ENCODE data around the gene CPNE2. TPM values are rescaled to one million over a fixed set of nuclear protein-coding genes. Genes with fewer than 3 reads are reported as not detected.

The CPNE2 gene
- total and polyA plus RNA-seq, 3 donors from 2014 or later, result 18.3 to 51.8 (median 25.2) TPM

GRCh38 chr16:57196286-57196685 lies 103.9 kb downstream of the CPNE2 start:
- WGBS, 2 donors, result 43 to 60% methylated on average over 4 of the region's 4 CpGs
- H3K9me3 ChIP-seq, result no peaks in the 10 kb centered on the region
- H3K27me3 ChIP-seq, result no peaks in the 10 kb centered on the region
- TF ChIP-seq POLR2A (IDR thresholded peaks at IDR 0.05), result no peak
- no peak for TF ChIP-seq CTCF (IDR thresholded peaks at IDR 0.05)
- no peak for DNase-seq
- H3K4me3 ChIP-seq, result no peak overlapping the region
- intact Hi-C loops (cut with DNase I; ENCODE audit: low total_unique reads), result no loop called here
- no peak overlapping the region for H3K27ac ChIP-seq
- peaks cover 6% of the 10 kb centered on the region for H3K4me1 ChIP-seq
- no peaks in the 10 kb centered on the region for H3K36me3 ChIP-seq (ENCODE audit: low read depth, missing control alignments)

GRCh38 chr16:57196753-57197152 lies 104.4 kb downstream of the CPNE2 start:
- WGBS, 2 donors, result 57 to 65% methylated on average over 3 of the region's 3 CpGs
- DNase-seq, result no peak
- H3K27ac ChIP-seq, result no peak overlapping the region
- H3K9me3 ChIP-seq, result no peaks in the 10 kb centered on the region
- no peak overlapping the region for H3K4me3 ChIP-seq
- H3K27me3 ChIP-seq, result no peaks in the 10 kb centered on the region
- intact Hi-C loops (cut with DNase I; ENCODE audit: low total_unique reads), result no loop called here
- no peak for TF ChIP-seq POLR2A (IDR thresholded peaks at IDR 0.05)
- TF ChIP-seq CTCF (IDR thresholded peaks at IDR 0.05), result no peak
- H3K4me1 ChIP-seq, result peaks cover 6% of the 10 kb centered on the region
- no peaks in the 10 kb centered on the region for H3K36me3 ChIP-seq (ENCODE audit: low read depth, missing control alignments)

Other genes starting within 250 kb of the CPNE2 start
- gene SLC12A3, start 227.4 kb upstream of the CPNE2 start, total RNA-seq, result 1 to 10 TPM in 1 of 2 donors, under 1 TPM in 1; 0.16 to 1.1 TPM
- 0.16 TPM for gene SLC12A3, start 227.4 kb upstream of the CPNE2 start, polyA plus RNA-seq (ENCODE audit: insufficient read depth, low read depth, low replicate concordance)
- gene HERPUD1, start 160.4 kb upstream of the CPNE2 start, total RNA-seq, result 10 to 100 TPM; 68.0 to 90.8 TPM
- gene HERPUD1, start 160.4 kb upstream of the CPNE2 start, polyA plus RNA-seq (ENCODE audit: insufficient read depth, low read depth, low replicate concordance), result 88.9 TPM
- gene CETP, start 130.6 kb upstream of the CPNE2 start, total RNA-seq, result under 1 TPM; 0.24 to 0.50 TPM
- 0.69 TPM for gene CETP, start 130.6 kb upstream of the CPNE2 start, polyA plus RNA-seq (ENCODE audit: insufficient read depth, low read depth, low replicate concordance)
- 10 to 100 TPM; 12.0 to 14.9 TPM for gene NLRC5, start 103.0 kb upstream of the CPNE2 start, total RNA-seq
- 10.3 TPM for gene NLRC5, start 103.0 kb upstream of the CPNE2 start, polyA plus RNA-seq (ENCODE audit: insufficient read depth, low read depth, low replicate concordance)
- gene PSME3IP1, start 93.5 kb downstream of the CPNE2 start, total RNA-seq, result 100 to 1,000 TPM in 1 of 2 donors, 10 to 100 TPM in 1; 96.4 to 122 TPM
- 224 TPM for gene PSME3IP1, start 93.5 kb downstream of the CPNE2 start, polyA plus RNA-seq (ENCODE audit: insufficient read depth, low read depth, low replicate concordance)
- 10 to 100 TPM; 73.3 to 81.2 TPM for gene RSPRY1, start 93.7 kb downstream of the CPNE2 start, total RNA-seq
- 53.0 TPM for gene RSPRY1, start 93.7 kb downstream of the CPNE2 start, polyA plus RNA-seq (ENCODE audit: insufficient read depth, low read depth, low replicate concordance)
- gene ARL2BP, start 152.7 kb downstream of the CPNE2 start, total RNA-seq, result 10 to 100 TPM; 88.8 to 92.4 TPM
- gene ARL2BP, start 152.7 kb downstream of the CPNE2 start, polyA plus RNA-seq (ENCODE audit: insufficient read depth, low read depth, low replicate concordance), result 128 TPM
- 10 to 100 TPM; 36.1 to 39.4 TPM for gene PLLP, start 192.1 kb downstream of the CPNE2 start, total RNA-seq
- 15.0 TPM for gene PLLP, start 192.1 kb downstream of the CPNE2 start, polyA plus RNA-seq (ENCODE audit: insufficient read depth, low read depth, low replicate concordance)

Measured in testis (tissue), 3 donors.